ENCODE data around the gene NFIX. TPM values are rescaled to one million over a fixed set of nuclear protein-coding genes. Genes with fewer than 3 reads are reported as not detected.
A peak's percentile ranks its signal among the peaks of the same experiment; 100 is the strongest.
"Not testable (repeated sequence)": the region's sequence is repeated elsewhere in the genome, so short reads cannot be mapped to it uniquely, and the experiment has no call there.

NFIX gene
- total RNA-seq, 1 experiment from 2014 or later: 16.4 TPM

GRCh38 chr19:12953799-12954611 lies 41.3 kb upstream of the NFIX start:
- H3K4me3 Mint-ChIP-seq (ENCODE audit: low read depth, unreplicated experiment): no peak overlapping the region
- peaks cover 22% of the 10 kb centered on the region for H3K4me1 Mint-ChIP-seq (ENCODE audit: low read depth, unreplicated experiment)

DNA sequence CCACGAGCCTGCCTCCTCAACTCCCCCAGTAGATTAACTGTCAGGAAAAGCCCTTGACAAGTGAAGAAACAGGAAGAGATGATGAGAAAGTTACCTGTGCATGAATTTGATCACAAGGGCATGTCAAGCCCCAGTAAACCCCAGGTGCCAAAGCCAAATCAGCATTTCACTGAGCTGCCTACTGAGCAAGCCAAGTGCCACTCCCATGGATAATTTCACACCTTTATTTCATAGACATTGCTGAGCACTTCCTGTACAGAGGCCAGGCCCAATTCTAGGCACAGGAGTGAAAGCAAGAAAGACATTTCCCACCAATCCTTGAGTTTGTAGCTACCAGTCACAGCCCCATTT lies 40.7 kb upstream of the NFIX start:
- Mint-ChIP-seq H3K27ac (ENCODE audit: unreplicated experiment) (peak overlapping the region; percentile 57), H3K4me1 (ENCODE audit: low read depth, unreplicated experiment) (peaks cover 22% of the 10 kb centered on the region), H3K4me3 (ENCODE audit: low read depth, unreplicated experiment) (no peak overlapping the region), H3K9me3 (ENCODE audit: low read depth, unreplicated experiment) (no peaks in the 10 kb centered on the region), H3K27me3 (ENCODE audit: unreplicated experiment) (no peaks in the 10 kb centered on the region), H3K36me3 (ENCODE audit: insufficient read depth, unreplicated experiment) (peaks cover 68% of the 10 kb centered on the region)
- CTCF ChIA-PET: no interaction called here
- DNase-seq: no peak
- BruUV-seq (replicated peaks): no TSS peak
- TF ChIP-seq, protein P1, sequence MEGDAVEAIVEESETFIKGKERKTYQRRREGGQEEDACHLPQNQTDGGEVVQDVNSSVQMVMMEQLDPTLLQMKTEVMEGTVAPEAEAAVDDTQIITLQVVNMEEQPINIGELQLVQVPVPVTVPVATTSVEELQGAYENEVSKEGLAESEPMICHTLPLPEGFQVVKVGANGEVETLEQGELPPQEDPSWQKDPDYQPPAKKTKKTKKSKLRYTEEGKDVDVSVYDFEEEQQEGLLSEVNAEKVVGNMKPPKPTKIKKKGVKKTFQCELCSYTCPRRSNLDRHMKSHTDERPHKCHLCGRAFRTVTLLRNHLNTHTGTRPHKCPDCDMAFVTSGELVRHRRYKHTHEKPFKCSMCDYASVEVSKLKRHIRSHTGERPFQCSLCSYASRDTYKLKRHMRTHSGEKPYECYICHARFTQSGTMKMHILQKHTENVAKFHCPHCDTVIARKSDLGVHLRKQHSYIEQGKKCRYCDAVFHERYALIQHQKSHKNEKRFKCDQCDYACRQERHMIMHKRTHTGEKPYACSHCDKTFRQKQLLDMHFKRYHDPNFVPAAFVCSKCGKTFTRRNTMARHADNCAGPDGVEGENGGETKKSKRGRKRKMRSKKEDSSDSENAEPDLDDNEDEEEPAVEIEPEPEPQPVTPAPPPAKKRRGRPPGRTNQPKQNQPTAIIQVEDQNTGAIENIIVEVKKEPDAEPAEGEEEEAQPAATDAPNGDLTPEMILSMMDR (IDR thresholded peaks at IDR 0.05; ENCODE audit: unreplicated experiment): no peak
- intact Hi-C loops (cut with micrococcal nuclease; ENCODE audit: unreplicated experiment): no loop called here

More at GRCh38 chr19:12953799-12954611, 41.3 kb upstream of the NFIX start:
- DNase-seq: no peak
- TF ChIP-seq, protein P1 (IDR thresholded peaks at IDR 0.05; ENCODE audit: unreplicated experiment): no peak
- intact Hi-C loops (cut with micrococcal nuclease; ENCODE audit: unreplicated experiment): no loop called here
- CTCF ChIA-PET: no interaction called here
- H3K27me3 Mint-ChIP-seq (ENCODE audit: unreplicated experiment): no peaks in the 10 kb centered on the region
- H3K36me3 Mint-ChIP-seq (ENCODE audit: insufficient read depth, unreplicated experiment): peaks cover 72% of the 10 kb centered on the region
- no peaks in the 10 kb centered on the region for H3K9me3 Mint-ChIP-seq (ENCODE audit: low read depth, unreplicated experiment)
- BruUV-seq (replicated peaks): no TSS peak
- H3K27ac Mint-ChIP-seq (ENCODE audit: unreplicated experiment): peak overlapping the region; percentile 57

DNA sequence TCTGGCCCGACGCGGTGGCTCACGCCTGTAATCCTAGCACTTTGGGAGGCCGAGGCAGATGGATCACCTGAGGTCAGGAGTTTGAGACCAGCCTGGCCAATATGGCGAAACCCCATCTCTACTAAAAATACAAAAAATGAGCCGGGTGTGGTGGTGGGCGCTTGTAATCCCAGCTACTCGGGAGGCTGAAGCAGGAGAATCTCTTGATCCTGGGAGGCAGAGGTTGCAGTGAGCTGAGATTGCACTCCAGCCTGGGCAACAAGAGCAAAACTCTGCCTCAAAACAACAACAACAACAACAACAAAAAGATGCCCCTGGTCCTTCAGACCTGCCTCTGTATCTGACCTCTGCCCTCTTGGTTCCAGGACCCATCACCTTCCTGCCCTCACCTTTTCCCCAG lies 39.7 kb upstream of the NFIX start:
- intact Hi-C loops (cut with micrococcal nuclease; ENCODE audit: unreplicated experiment); BruUV-seq (replicated peaks); H3K27ac Mint-ChIP-seq (ENCODE audit: unreplicated experiment); H3K9me3 Mint-ChIP-seq (ENCODE audit: low read depth, unreplicated experiment); H3K27me3 Mint-ChIP-seq (ENCODE audit: unreplicated experiment); DNase-seq: not testable (repeated sequence)
- Mint-ChIP-seq H3K4me1 (ENCODE audit: low read depth, unreplicated experiment) (peaks cover 22% of the 10 kb centered on the region), H3K4me3 (ENCODE audit: low read depth, unreplicated experiment) (peak overlapping the region; percentile 62), H3K36me3 (ENCODE audit: insufficient read depth, unreplicated experiment) (peaks cover 59% of the 10 kb centered on the region)
- CTCF ChIA-PET: interaction anchor here (1.4 kb wide), 1 partner anchor 10 kb away, joined by 3 read pairs; no protein-coding TSS in a partner anchor

DNA sequence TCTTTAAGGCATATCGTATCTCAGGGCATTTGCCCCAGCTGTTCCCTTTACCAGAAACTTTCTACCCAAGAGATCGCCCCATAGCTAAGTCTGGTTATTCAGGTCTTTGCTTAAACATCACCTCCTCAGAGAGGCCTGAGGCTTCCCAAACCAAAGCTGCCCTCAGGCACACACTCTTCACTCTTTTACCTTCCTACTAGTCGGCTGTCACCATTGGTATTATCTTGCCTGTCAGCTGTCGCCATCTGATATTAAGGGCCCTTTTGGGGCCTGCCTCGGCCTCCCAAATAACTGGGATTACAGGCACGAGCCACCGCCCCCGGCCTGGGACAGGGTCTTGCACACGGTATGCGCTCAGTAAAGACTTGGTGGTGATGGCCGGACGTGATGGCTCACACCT lies 39.3 kb upstream of the NFIX start:
- TF ChIP-seq, protein P1 (IDR thresholded peaks at IDR 0.05; ENCODE audit: unreplicated experiment): no peak
- no peaks in the 10 kb centered on the region for H3K9me3 Mint-ChIP-seq (ENCODE audit: low read depth, unreplicated experiment)
- peaks cover 54% of the 10 kb centered on the region for H3K36me3 Mint-ChIP-seq (ENCODE audit: insufficient read depth, unreplicated experiment)
- peak overlapping the region; percentile 62 for H3K4me3 Mint-ChIP-seq (ENCODE audit: low read depth, unreplicated experiment)
- no peak for DNase-seq
- CTCF ChIA-PET: interaction anchor here (1.4 kb wide), 1 partner anchor 10 kb away, joined by 3 read pairs; no protein-coding TSS in a partner anchor
- no peaks in the 10 kb centered on the region for H3K27me3 Mint-ChIP-seq (ENCODE audit: unreplicated experiment)
- peaks cover 22% of the 10 kb centered on the region for H3K4me1 Mint-ChIP-seq (ENCODE audit: low read depth, unreplicated experiment)
- intact Hi-C loops (cut with micrococcal nuclease; ENCODE audit: unreplicated experiment): no loop called here
- TSS peak; percentile 68 for BruUV-seq (replicated peaks)
- H3K27ac Mint-ChIP-seq (ENCODE audit: unreplicated experiment): peak overlapping the region; percentile 0
